ENCODE results near the gene CCDC71L. TPM values are rescaled to one million over a fixed set of nuclear protein-coding genes. Genes with fewer than 3 reads are reported as not detected.

Gene CCDC71L
- total RNA-seq, 1 donor from 2014 or later: 25.7 TPM

DNA sequence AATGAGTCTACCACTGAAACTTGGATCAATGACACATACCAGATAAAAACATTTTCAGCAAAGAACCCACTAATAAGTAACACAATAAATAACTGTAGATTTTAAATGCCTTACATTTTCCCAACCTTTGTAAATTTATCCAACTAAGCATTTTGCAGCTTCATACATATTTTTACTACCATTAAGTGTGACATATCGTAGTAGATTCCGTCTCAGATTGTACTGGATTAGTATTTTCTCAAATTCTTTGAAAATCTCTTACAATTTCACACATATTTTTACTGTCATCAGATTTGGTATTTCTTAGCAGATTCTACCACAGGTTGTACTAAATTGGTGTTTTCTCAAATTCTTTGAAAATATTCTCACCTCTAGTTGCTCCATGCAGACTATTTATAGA lies 26.0 kb downstream of the CCDC71L start:
- Histone ChIP-seq H3K27ac (no peak overlapping the region), H3K27me3 (no peaks in the 10 kb centered on the region), H3K4me1 (no peaks in the 10 kb centered on the region), H3K36me3 (no peaks in the 10 kb centered on the region), H3K4me3 (no peak overlapping the region), H3K9me3 (no peaks in the 10 kb centered on the region)
- DNase-seq (no peak), ATAC-seq (no peak)
- no peak for TF ChIP-seq CTCF (IDR thresholded peaks at IDR 0.05)
- intact Hi-C loops (cut with DNase I): no loop called here

DNA sequence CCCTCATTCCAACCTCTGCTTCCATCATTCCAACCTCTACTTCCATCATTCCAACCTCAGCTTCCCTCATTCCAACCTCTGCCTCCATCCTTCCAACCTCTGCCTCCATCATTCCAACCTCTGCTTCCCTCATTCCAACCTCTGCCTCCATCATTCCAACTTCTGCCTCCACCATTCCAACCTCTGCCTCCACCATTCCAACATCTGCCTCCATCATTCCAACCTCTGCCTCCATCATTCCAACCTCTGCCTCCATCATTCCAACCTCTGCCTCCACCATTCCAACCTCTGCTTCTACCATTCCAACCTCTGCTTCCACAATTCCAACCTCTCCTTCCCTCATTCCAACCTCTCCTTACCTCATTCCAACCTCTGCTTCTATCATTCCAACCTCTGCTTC lies 30.3 kb downstream of the CCDC71L start:
- Histone ChIP-seq H3K4me3 (no peak overlapping the region), H3K27me3 (no peaks in the 10 kb centered on the region), H3K9me3 (no peaks in the 10 kb centered on the region), H3K4me1 (peaks cover 4% of the 10 kb centered on the region), H3K36me3 (no peaks in the 10 kb centered on the region), H3K27ac (no peak overlapping the region)
- no peak for ATAC-seq
- no peak for TF ChIP-seq CTCF (IDR thresholded peaks at IDR 0.05)
- intact Hi-C loops (cut with DNase I): no loop called here
- no peak for DNase-seq

DNA sequence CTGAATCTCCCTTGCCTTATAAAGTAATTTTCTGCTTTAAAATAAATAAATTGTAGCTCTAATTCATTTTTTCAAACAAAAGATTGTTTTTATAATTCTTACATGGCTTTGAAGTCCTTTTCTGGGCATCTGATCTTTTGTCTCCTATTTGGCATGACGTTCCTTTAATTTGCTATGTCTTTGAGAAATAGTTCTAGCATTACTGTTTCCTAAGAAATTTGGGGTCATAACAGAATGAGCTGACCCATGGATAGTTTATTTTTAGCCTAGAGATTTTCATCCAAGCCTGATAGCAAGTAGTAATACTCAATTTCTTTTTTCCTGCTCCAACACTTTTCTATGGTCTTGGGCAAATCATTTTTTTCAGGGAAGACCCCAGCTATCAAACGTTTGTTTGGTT lies 31.4 kb downstream of the CCDC71L start:
- H3K36me3 ChIP-seq: no peaks in the 10 kb centered on the region

GRCh38 chr7:106626376-106627164 lies 34.4 kb downstream of the CCDC71L start:
- no peak overlapping the region for H3K27ac ChIP-seq
- intact Hi-C loops (cut with DNase I): no loop called here
- H3K36me3 ChIP-seq: no peaks in the 10 kb centered on the region
- DNase-seq (no peak), ATAC-seq (no peak)
- no peak for TF ChIP-seq CTCF (IDR thresholded peaks at IDR 0.05)
- peaks cover 4% of the 10 kb centered on the region for H3K9me3 ChIP-seq
- no peaks in the 10 kb centered on the region for H3K27me3 ChIP-seq
- no peak overlapping the region for H3K4me3 ChIP-seq
- peaks cover 4% of the 10 kb centered on the region for H3K4me1 ChIP-seq

More for the DNA sequence above, 31.4 kb downstream of the CCDC71L start:
- no peaks in the 10 kb centered on the region for H3K9me3 ChIP-seq
- TF ChIP-seq CTCF (IDR thresholded peaks at IDR 0.05): no peak
- no peaks in the 10 kb centered on the region for H3K27me3 ChIP-seq
- DNase-seq (no peak), ATAC-seq (no peak)
- H3K27ac ChIP-seq: peak overlapping the region; percentile 30
- no peak overlapping the region for H3K4me3 ChIP-seq
- intact Hi-C loops (cut with DNase I): no loop called here
- H3K4me1 ChIP-seq: peaks cover 4% of the 10 kb centered on the region

- no peak for DNase-seq
- Histone ChIP-seq H3K4me1 (peaks cover 4% of the 10 kb centered on the region), H3K9me3 (peaks cover 4% of the 10 kb centered on the region), H3K27me3 (no peaks in the 10 kb centered on the region), H3K27ac (no peak overlapping the region), H3K36me3 (no peaks in the 10 kb centered on the region), H3K4me3 (no peak overlapping the region)
- TF ChIP-seq CTCF (IDR thresholded peaks at IDR 0.05): no peak
- peak; percentile 47 for ATAC-seq
- intact Hi-C loops (cut with DNase I): no loop called here
Measured at GRCh38 chr7:106625678-106626301, 35.2 kb downstream of the CCDC71L start.
